GM19463 (cell line): ENCODE data around the gene TTC9B.

ENCODE experiments used
- ATAC-seq: cut with Tn5 transposase; IDR thresholded peaks from one replicate; pipeline ENCODE4 v1.9.1; 2021; ENCODE audit warnings: mild to moderate bottlenecking, moderate library complexity; ENCODE audit not compliant: unreplicated experiment

The TTC9B gene

DNA sequence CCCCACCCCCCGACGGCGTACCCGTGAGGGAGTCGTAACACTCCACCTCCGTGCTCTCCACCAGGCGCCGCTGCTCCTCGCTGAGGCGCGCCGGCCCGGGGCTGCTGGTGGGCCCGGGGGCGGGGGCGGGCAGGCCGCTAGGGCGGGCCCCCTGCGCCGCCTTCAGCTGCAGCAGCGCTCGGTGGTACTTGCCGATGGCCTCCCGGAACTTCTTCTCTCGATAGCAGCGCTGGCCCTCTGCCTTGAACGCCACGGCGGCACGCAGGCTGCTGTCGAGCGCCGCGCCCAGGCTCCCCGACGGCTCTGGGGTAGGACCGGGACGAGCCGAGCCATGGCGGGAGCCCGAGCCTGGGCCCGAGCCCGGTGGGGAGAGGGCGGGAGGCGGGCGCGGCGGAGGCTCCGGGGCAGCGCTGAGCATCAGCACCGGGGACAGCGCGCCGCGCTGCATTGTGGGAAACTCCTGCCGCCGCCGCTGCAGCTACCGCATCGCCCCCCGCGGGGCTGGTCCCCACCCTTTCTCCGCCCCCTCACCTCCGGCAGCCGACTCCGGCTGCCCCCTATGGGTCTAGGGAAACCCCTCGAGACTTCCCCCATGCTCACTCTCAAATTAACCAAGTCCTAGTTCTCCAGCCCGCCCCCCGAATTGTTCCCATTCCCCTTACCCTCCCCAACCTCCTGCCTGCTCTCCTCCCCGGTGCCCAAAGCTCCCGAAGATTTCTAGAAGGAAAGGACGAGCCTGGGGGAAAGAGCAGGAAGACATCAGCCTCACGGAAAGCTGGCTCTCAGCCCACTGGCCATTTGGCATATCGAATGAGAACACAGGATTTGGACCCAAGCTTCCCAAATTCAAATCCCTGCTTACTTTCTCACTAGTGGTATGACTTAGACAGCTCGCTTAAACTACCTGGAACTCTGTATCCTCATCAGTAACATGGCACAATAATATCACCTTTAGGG is at the start of gene TTC9B:
Gene TTC9B (minus strand): TSS at position 451 of the 957 bp plus-strand sequence. CDS start 3 bp downstream, at position 448.
- no peak for ATAC-seq

DNA sequence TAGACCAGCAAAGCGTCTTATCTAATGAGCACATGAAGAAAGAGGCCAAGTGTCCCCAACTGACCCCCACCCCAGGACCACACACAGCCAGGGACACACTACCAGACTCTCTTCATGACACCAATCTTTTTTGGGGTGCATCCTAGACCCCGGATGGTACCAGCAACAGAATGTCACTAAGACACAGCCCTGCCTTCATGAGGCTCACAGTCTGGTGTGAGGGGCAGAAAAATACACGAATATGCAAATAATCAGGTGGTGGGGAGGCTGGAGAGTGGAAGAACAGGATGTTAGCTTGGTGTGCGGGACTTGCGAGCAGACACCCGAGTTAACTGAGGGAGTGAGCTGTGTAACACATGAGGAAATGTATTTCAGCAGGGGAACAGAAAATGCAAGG is 49.4 kb upstream of the TTC9B start:
- ATAC-seq, result no peak

DNA sequence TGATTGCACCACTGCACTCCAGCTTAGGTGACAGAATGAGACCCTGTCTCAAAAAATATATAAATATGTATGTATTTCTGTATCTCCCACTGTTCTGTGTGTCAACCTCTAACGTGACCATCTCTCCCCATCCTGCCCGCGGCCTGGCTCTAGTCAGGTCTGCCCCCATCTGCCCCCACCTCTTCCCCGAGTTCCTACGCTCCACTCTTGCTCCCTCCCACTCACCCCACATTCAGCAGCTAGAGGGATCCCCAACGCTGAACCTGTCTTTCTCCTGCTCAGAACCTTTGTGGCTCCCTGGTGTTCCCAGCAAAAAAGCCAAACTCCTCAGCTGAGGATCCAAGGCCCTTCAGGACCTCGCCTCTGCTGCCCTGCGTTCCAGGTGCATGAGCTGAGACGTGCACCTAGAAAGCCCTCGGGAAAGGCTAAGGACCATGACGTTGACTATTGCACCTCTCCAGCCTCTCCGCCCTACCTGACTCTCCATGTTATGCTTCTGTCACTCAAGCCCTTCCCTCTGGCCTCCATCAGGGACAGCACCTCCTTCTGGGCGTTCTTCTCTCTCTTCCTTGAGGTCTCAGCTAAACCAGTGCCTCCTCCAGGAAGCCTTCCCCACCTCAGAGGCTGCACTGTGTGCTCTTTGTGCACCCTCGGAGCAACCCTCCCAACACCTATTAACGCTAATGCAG is 48.9 kb upstream of the TTC9B start:
- no peak for ATAC-seq

DNA sequence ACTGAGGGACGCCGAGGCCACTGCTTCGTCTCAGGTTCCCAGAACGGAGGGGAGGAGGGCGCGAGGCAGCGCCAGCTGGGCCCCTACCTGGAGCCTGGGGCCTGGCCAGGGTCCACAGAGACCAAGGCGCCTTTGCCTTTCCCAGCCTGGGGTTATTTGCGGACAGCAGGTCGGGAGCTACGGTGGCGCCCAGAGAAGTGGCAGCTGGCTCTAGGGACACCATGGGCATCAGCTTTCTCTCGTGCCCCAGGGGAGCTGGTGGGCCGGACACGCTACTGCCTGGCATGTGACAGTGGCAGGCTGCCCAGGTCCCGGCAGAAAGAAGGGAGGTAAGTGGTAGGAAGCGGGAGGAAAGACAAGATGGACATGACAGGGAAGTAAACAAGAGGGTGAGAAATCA is 47.9 kb upstream of the TTC9B start:
- no peak for ATAC-seq

- ATAC-seq, result no peak
Observed at GRCh38 chr19:40265763-40266099, 47.5 kb upstream of the TTC9B start.

DNA sequence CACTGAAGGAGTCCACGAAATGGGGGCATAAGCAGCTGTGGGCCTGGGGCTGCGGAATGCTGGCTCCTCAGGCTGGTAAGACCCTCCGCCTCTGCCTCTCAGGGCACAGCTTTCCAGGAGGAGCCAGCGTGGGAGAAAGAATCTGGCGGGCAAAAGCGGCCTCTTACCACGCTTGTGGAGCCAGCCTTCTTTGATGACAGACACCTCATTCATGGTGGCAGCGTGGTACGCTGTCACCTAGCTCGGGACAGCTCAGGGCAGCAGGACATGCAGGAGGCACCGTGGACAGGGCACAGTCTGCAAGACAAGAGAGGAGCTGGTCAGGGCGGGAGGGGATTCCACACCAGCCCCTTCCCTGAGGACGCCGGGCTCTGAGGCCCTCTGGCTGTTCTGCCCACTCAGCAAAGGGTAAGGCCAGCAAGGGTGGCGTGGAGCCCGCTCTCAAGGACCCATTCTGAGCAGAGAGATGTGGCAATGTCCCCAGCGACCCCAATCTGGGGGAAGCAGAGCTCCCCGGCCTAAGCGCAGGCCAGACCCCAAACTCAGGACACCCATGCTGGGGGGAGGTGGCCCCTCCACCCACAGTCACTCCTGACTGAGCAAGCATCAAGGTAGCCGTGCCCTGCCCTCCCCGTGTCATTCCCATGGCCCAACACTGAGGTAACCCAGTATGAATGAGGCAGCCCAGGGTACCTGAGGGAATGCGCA is 47.0 kb upstream of the TTC9B start:
- ATAC-seq, result no peak

DNA sequence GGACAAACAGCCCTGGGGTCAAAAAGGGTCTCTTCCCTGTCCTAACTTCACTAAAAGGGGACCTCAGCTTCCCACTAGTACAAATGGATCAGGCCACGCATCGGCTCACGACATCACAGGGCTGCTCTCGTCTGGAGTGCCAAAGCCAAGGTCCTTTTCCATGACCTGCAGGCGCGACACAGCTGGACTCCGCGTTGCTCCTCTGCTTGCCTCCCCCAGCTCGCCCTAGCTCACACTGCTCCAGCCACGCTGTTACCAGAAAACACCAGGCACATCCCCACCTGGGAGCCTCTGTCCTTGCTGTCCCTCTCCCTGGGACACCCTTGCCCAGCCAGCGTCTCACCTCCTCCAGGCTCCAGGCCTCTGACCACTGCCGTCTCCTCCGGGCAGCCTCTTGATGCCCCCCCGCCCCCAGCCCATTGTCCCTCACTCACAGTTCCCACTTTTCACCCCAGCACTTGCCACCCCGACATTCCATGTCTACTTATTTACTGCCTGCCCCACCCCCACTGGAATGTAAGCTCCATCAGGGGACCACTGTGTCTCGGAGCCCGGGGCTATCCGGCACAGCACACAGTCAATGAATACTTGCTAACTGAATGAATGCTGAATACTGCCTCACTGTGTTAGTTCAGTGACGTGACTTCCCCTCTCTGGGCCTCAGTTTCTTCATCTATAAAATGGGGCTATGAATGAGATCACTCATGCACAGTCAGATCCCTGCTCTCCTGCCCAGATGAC is 46.3 kb upstream of the TTC9B start:
- ATAC-seq, result no peak

DNA sequence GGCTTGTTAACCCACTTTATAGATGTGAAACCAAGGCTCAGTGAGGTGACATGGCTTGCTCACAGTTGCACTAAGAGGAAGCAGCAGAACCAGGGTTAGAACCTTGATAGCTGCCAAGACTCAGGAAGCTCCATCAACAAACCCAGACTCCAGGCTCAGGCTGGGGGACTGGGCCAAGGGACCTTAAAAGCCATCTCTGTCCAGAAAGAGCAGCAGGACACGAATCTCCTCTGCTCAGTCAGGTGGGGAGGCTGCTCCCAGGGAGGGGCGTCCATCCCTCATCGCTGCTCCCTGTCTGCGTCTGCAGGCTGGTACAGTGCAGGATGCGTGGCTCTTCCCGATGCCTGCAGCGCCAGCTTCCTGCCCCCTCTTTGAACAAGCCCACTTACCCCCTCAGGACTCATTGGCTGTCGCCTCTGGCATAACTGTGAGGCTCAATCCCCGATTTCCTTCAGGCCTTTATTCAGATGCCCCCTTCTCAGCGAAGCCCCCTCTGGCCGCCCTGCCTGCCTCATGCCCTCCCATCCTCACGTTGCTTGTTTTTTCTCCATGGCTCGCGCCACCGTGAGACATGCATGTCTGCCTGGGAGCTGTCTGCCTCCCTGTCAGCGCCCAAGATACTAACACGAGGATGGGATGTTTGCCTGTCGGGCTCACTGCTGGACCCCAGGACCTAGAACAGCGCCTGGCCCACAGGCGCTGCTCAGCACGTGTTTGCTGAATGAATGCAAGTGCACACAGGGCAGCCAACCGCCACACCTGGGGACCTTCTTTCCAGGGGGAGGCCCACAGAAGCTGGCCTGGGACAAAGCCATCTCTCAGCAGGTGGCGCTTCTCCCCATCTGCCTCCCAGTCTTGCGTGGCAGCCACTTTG is 45.5 kb upstream of the TTC9B start:
- no peak for ATAC-seq

- no peak for ATAC-seq
Observed at GRCh38 chr19:40262422-40262821, 44.2 kb upstream of the TTC9B start.

- ATAC-seq, result no peak
Observed at GRCh38 chr19:40261631-40262030, 43.4 kb upstream of the TTC9B start.

DNA sequence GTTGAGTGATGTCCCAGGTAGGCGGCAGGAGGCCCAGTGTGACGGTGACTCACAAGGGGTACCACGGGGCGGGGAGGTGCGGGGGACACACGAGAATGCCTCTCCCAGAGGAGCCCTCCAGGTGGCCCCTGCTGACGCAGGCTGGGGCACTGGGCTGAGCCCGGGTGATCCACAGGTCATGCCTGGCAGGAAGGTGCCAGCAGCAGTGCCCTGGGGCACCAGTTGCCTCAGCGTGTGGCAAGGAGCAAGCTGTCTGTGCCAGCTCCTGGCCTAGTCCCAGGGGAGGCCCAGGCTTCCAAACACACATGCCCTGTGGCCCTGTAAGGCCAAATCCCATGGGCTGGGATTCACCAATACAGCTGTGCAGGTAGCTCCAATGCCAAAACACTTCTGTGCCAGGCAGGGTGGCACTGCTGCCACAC is 38.9 kb upstream of the TTC9B start:
- ATAC-seq, result no peak

GRCh38 chr19:40256512-40256911 is 38.3 kb upstream of the TTC9B start:
- no peak for ATAC-seq

GRCh38 chr19:40255619-40256166 is 37.5 kb upstream of the TTC9B start:
- no peak for ATAC-seq

GRCh38 chr19:40254714-40255418 is 36.7 kb upstream of the TTC9B start:
- ATAC-seq, result no peak

DNA sequence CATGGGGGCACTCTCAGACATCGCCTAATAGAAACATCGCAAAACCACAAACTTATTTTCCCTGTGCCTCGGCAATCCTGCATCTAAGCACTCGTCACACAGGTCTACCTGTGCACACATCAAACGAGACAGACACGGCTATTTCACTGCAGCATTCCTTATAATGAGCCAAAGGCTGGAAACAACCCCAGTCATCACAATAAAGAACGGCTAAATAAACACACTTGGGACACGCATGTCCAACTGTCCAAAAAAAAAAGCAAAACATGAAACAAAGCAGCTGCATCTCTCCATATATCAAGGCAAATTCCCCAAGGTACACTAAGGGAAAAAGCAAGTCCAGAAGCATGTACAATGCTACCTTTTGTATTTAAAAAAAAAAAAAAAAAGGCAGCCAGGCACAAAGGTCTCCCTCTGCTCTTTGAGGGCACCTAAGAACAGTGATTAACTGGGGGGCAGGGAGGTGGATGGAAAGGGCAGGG is 35.5 kb upstream of the TTC9B start:
- no peak for ATAC-seq

GRCh38 chr19:40252395-40252794 is 34.2 kb upstream of the TTC9B start:
- ATAC-seq, result no peak

DNA sequence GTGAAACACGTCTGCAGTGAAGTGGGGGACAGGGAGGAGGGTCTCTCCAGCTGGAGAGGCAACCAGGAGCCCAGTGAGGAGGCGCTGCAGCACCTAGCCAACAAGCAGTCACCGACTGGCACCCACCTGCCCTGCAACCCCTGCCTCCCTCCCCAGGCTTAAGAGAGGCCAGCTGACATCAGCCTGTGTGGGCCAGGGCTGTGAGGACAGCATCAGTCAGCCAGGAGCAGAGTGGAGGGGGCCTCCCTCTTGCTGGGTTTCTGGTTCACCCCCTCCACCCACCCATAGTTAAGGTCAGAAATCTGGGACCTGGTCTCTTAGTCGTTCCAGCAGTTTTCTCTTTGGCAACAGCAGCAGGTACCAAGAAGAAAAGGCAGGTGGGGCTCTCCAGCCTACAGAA is 33.8 kb upstream of the TTC9B start:
- no peak for ATAC-seq

DNA sequence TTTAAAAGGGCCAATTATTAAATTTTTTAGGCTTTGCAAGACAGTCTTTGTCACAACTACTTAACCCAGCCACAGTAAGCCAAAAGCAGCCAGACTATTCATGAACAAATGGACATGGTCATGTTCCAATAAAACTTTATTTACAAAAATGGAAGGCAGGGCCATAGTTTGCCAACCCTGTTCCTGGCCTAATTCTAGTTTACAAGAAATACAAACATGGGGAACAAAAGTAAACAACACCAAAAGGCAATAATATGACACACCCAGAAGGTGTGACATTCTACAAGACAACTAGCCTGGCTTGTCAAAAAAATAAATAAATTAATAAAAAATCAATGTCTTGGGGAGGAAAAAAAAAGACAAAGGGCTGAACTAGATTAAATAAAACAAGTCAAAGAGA is 33.1 kb upstream of the TTC9B start:
- no peak for ATAC-seq

DNA sequence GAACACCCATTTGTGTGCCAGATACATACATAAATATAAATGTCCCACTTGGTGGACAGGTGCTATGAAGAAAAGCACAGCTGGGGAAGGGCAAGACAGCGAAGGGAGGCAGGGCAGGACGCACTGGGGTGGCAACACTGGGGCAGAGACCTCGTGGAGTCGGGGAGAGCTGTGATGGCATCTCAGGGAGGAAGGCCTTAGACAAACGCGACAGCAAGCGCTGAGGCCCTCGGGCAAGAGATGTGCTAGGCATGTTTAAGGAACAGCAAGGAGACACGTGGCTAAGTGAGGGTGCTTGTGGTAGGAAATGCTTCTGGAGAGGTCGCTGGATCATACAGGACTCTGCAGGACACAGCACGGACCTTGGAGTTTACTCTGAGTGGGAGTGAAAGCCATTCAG is 31.6 kb upstream of the TTC9B start:
- no peak for ATAC-seq
